NT2/D1 (cell line): ENCODE results near the gene POLR1B.

Experiments used
- SUZ12 ChIP-seq: IDR thresholded peaks from 2 replicates; pipeline ENCODE4 v1.6.1; 2011; ENCODE audit not compliant: insufficient read length, insufficient read depth; ENCODE audit errors: extremely low read depth
- YY1 ChIP-seq: IDR thresholded peaks from 2 replicates; pipeline ENCODE4 v1.6.1; 2011; ENCODE audit not compliant: insufficient read length, insufficient read depth
- ZNF274 ChIP-seq: IDR thresholded peaks from 2 replicates; pipeline ENCODE4 v1.6.1; 2011; ENCODE audit warnings: mild to moderate bottlenecking, low read depth, low read length

DNA sequence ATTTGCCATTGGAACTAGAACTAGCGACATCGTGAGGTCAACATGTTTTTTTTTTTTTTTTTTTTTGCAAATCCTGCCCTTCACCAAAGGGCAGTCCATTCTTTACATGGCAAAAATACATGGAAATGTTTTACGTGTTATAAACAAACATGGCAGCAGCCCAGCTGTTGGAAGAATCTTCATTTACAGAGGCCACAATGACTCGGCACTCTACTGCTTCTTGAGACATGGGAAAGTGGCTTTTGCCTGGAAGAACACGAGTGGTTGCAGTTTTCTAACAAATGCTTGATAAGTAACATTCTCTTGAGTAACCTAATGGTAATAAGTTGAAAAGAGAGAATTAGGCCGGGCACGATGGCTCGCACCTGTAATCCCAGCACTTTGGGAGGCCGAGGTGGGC is 22.8 kb upstream of the POLR1B start:
- no peak for TF ChIP-seq YY1
- no peak for TF ChIP-seq ZNF274
- TF ChIP-seq SUZ12, result no peak
